ENCODE measurements around the gene AZIN2. TPM values are rescaled to one million over a fixed set of nuclear protein-coding genes. Genes with fewer than 3 reads are reported as not detected.

The AZIN2 gene
- polyA plus RNA-seq, 2 of the 4 experiments (the other 2 are of a cell fraction) = 1.6 to 1.9 TPM

- POLR2A ChIA-PET = no interaction called here
- no peaks in the 10 kb centered on the region for H3K9me3 ChIP-seq
- peak overlapping the region; percentile 97 for H3K4me2 ChIP-seq
- 3% methylated on average over 5 of the region's 5 CpGs for WGBS (ENCODE audit: missing lambda C conversion rate)
- TF ChIP-seq MAX (IDR thresholded peaks at IDR 0.05) = peak; percentile 68
- TF ChIP-seq USF2 (IDR thresholded peaks at IDR 0.05) = peak; percentile 48
- no peak for TF ChIP-seq CTCF (IDR thresholded peaks at IDR 0.05)
- peak; percentile 66; the same call in 1 of the 2 replicates for TF ChIP-seq MYC (IDR thresholded peaks at IDR 0.05; ENCODE audit: borderline replicate concordance, low read length)
- H3K4me3 ChIP-seq = peak overlapping the region; percentile 72
- H3K4me1 ChIP-seq = peaks cover 24% of the 10 kb centered on the region
- H3K27ac ChIP-seq = peak overlapping the region; percentile 84 to 90
- CTCF ChIA-PET = interaction anchor here (0.8 kb wide), 1 partner anchor 15 kb away, joined by 7 read pairs; no protein-coding TSS in a partner anchor
- ATAC-seq = peak; percentile 45 to 51; a peak in 5 of 6 replicates
- no peak for FAIRE-seq
- peak; percentile 28 to 45 for DNase-seq (ENCODE audit: low read depth in 1 of 2, low spot score in 1 of 2)
These were observed 44.9 kb upstream of the AZIN2 start for GRCh38 chr1:33036051-33036525.

- peak within 1 kb of the TSS; percentile 72 for H3K4me3 ChIP-seq
- H3K4me2 ChIP-seq = peak within 1 kb of the TSS; percentile 97
- FAIRE-seq (no peak), DNase-seq (ENCODE audit: low read depth in 1 of 2, low spot score in 1 of 2) (peak; percentile 98), ATAC-seq (peak; percentile 100)
- POLR2A ChIA-PET = no interaction called here
- CTCF ChIA-PET = no interaction called here
- no peaks in the 10 kb centered on the region for H3K9me3 ChIP-seq
- TF ChIP-seq ESRRA (IDR thresholded peaks at IDR 0.05; ENCODE audit: borderline replicate concordance, low read length) = no peak
- no peak for TF ChIP-seq SMC3 (IDR thresholded peaks at IDR 0.05)
- TF ChIP-seq EP300 (IDR thresholded peaks at IDR 0.05) = no peak
- no peak for TF ChIP-seq FOSB (CRISPR knock-in tag; IDR thresholded peaks at IDR 0.05)
- no peak for TF ChIP-seq EHF (CRISPR knock-in tag; IDR thresholded peaks at IDR 0.05)
- TF ChIP-seq HES2 (IDR thresholded peaks at IDR 0.05) = no peak
- peak; percentile 100 for TF ChIP-seq PBX3 (IDR thresholded peaks at IDR 0.05)
- peak in 1 of 2 experiments; percentile 45; a peak in 1 of 5 replicates for TF ChIP-seq JUN (IDR thresholded peaks at IDR 0.05)
- TF ChIP-seq RCOR1 (IDR thresholded peaks at IDR 0.05; ENCODE audit: low read depth, low read length) = no peak
- no peak for TF ChIP-seq EHMT2 (IDR thresholded peaks at IDR 0.05; ENCODE audit: low read depth)
- no peak for TF ChIP-seq KDM1A (IDR thresholded peaks at IDR 0.05; ENCODE audit: low read depth)
- TF ChIP-seq MAX (IDR thresholded peaks at IDR 0.05) = peak; percentile 99
- TF ChIP-seq PHF8 (IDR thresholded peaks at IDR 0.05; ENCODE audit: borderline replicate concordance, low read depth) = peak; percentile 56; the same call in 1 of the 2 replicates
- TF ChIP-seq MYC (IDR thresholded peaks at IDR 0.05; ENCODE audit: borderline replicate concordance, low read length) = no peak
- no peak for TF ChIP-seq NFE2L2 (conservative IDR thresholded peaks at IDR 0.05; ENCODE audit: low read length)
- TF ChIP-seq E2F6 (IDR thresholded peaks at IDR 0.05; ENCODE audit: borderline replicate concordance, low read depth) = peak; percentile 100
- TF ChIP-seq POLR2A (IDR thresholded peaks at IDR 0.05; ENCODE audit: low read length) = peak; percentile 61
- TF ChIP-seq FOXS1 (CRISPR knock-in tag; IDR thresholded peaks at IDR 0.05) = no peak
- TF ChIP-seq TFCP2L1 (CRISPR knock-in tag; IDR thresholded peaks at IDR 0.05) = no peak
- TF ChIP-seq CHD4 (IDR thresholded peaks at IDR 0.05; ENCODE audit: borderline replicate concordance) = no peak
- no peak for TF ChIP-seq HOXA7 (CRISPR knock-in tag; IDR thresholded peaks at IDR 0.05)
- TF ChIP-seq KDM5A (IDR thresholded peaks at IDR 0.05) = no peak
- no peak for TF ChIP-seq HOXB13 (CRISPR knock-in tag; IDR thresholded peaks at IDR 0.05; ENCODE audit: low read depth)
- TF ChIP-seq CTCF (IDR thresholded peaks at IDR 0.05) = no peak
- TF ChIP-seq ZFP36 (IDR thresholded peaks at IDR 0.05; ENCODE audit: borderline replicate concordance, partially characterized antibody) = no peak
- peaks cover 18% of the 10 kb centered on the region for H3K4me1 ChIP-seq
- 8% methylated on average over 42 of the region's 59 CpGs for WGBS (ENCODE audit: missing lambda C conversion rate)
- peak within 1 kb of the TSS; percentile 84 to 90 for H3K27ac ChIP-seq
These were observed 44.1 kb upstream of the AZIN2 start, which contains the start of gene AK2 for GRCh38 chr1:33036526-33037503. Gene AK2, minus strand, starts transcription at chr1:33036883. Its CDS starts 55 bp downstream, at chr1:33036828.
